Measurements from ENCODE around the gene GNAQ.

The GNAQ gene

DNA sequence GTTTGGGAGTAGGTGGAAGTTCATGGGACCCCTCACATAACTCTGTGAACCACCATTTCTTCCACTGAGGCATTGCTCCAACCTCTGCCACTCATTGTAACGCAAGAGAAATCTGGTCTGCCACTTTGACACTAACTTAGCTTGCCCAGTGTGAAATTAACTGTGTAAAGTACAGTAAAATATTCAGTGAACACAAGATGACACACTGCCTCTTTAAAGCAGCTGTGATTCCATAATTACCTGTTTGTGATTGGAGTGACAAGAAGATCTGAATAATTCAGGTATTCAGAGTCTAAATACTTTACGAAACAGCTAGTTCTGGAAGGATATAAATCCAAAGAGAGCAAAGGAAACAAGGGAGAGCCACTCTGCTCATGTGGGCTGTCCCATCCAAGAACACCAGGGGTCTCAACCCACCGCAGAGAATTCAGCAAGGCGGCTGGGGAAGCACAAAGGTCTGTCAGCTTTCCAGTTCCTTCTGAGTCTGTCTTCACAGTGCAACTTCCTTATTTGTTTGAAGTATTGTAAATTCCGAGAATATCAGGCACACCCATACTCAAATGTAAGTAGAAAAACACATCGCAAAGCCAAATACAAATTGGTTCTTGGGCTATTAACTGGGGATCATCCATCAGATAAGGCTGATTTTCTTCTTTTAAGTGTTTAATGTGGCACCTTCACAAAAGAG is 86.9 kb downstream of the GNAQ start:
- DNase-seq (ENCODE audit: low read depth), result no peak

- DNase-seq (ENCODE audit: low read depth), result peak; percentile 26
Measured at GRCh38 chr9:77943057-77943456, 88.6 kb downstream of the GNAQ start.

DNA sequence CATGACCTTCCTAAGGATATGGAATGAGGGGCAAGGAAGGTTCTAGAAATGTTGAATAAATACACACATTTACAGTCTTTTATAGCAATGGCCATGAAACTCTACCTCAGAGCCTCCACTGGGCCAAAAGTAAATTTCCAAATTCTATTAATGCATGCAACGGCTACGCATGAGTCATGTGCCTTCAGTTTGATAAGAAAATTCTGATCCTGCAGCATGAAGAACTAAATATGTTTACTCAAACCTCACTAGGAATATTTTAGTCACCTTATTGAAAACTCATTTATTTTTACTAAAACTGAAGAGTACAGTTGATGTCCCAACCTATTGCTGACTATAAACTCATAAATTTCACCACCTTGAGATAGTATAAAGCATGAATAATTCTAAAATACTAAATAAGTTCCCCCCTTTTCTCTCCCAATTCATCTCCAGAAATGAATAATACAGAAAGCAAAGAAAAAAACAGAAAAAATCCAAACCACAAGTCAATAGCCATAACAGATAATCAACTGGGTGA is 92.4 kb downstream of the GNAQ start:
- DNase-seq (ENCODE audit: low read depth), result no peak

DNA sequence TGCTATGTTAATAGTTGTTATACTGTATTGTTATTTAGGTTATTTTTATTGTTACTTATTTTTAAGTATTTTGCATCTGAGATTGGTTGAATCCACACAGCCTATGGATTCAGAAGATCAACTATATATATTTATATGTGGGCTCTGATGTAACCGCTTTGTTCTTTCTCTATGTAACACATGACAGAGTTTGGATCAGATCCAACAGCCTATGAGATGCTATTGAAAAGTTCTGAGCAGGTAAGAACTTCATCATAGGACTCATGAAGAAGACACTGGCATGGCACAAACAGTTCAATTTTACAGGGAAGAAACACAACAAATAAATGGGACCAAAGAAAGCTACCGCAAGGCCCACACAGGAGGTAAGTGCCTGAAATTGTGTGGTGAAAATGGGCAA is 93.4 kb downstream of the GNAQ start:
- DNase-seq (ENCODE audit: low read depth), result no peak

DNA sequence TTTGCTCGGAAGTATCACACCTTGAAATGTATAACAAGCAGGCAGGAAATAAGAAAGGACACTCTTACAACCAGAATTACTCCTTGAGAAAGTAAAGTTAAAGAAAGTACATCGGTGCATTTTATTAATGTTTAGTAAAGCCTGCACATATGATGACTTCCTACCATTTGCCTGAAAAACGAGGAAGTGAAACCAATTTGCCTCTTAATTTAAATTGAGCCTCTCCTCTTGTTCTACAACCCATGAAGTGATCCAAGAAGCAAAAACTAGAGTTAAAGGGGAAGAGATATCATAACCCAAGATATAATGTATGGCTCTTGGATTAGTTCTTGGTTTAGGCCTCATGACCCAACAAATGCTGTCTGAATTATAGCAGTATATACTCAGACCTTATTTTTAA is 95.6 kb downstream of the GNAQ start:
- DNase-seq (ENCODE audit: low read depth), result no peak

- DNase-seq (ENCODE audit: low read depth), result no peak
Measured at GRCh38 chr9:77935211-77935610, 96.4 kb downstream of the GNAQ start.

- DNase-seq (ENCODE audit: low read depth), result no peak
Measured at GRCh38 chr9:77933976-77934375, 97.6 kb downstream of the GNAQ start.

DNA sequence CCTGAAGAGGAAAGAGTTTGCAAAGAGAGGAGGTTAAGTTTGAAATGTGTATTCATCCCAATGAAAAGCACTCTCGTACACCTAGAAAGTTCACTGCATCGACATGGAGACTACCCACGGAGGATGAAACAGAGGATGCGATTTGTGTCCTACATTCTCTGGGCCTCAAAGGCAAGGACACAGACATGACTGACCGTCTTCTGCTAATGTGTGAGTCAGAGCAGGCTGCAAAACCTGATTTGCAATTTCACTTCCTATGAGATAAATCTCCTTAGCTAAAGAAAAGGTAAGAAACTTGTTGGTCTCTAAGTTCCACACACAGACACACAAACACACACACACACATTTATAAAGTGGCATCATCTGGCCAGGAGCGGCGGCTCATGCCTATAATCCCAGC is 98.6 kb downstream of the GNAQ start:
- DNase-seq (ENCODE audit: low read depth), result no peak

DNA sequence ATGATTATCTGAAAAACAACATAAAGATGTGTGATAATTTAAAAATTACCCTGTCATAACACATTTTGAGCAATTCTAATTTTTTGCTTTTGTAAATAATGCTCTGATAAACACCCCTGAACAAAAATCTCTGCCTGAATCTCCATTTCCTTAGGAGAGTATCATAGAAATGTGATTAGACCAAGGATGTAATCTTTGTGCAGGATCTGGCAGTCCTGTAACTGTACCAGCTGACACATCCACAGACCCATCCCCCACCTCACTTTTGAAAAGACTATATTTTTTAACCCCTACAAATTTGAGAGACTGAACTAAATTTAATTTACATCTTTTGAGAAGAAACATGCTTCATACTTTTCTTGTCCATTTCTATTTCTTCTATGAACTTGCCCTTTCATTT is 101.7 kb downstream of the GNAQ start:
- no peak for DNase-seq (ENCODE audit: low read depth)

DNA sequence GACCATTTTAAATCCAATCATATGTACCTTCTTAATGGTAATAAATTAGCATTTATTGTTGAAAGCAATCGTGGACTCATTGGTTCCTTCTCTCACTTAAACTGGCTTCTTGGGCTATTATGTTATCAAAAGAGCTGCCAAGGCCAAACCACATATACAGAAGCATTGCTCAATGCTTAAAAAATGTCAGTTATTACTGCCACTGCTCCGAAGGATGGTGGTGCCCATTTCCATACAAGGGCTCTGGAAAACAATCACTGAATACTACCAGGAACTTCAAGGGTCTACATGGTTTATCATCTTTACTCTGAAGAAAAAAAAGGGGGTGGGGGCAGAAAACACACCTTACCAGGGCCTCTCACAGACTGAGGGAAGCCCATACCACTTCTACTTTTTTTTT is 104.3 kb downstream of the GNAQ start:
- peak; percentile 75 for DNase-seq (ENCODE audit: low read depth)

DNA sequence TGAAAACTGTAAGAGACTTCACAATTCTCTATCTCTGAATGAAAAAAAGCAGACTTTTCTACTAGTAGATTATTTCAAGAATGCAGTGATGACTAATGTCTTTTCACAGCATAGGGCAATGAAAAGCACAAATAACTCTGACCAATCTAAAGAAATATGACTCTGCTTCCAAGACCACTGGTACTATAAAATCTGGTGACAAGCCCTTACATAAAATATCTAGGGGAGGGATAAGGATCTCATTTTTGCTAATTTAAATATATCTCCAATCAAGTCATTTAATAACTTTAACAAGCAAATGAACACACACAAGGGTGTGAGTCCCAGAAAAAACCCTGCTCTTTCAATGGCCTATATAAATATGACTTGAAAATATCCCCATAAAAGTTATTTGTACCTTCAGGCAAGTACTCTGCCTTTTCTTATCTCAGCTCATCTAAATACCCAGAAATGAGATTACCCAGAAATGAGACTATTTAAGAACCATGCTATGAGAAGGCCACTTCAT is 105.2 kb downstream of the GNAQ start:
- peak; percentile 89 for DNase-seq (ENCODE audit: low read depth)

DNA sequence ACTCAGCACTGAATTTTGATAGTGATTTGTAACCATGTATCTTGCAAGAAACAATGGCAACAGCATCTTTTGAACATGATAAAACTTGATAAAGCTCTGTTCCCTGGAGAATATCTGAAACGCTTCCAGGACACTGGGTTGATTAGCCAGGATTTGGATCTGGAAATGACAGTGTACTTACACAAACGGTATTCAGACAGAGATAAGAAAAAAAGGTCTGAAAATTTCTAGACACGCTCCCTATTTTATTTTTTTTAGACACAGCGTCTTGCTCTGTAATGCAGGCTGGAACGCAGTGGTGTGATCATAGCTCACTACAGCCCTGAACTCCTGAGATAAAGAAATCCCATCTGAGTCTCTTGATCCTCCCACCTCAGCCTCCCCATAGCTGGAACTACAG is 109.0 kb downstream of the GNAQ start:
- no peak for DNase-seq (ENCODE audit: low read depth)

GRCh38 chr9:77917800-77918199 is 113.8 kb downstream of the GNAQ start:
- no peak for DNase-seq (ENCODE audit: low read depth)

- DNase-seq (ENCODE audit: low read depth), result no peak
Measured at GRCh38 chr9:77916820-77917219, 114.8 kb downstream of the GNAQ start.

DNA sequence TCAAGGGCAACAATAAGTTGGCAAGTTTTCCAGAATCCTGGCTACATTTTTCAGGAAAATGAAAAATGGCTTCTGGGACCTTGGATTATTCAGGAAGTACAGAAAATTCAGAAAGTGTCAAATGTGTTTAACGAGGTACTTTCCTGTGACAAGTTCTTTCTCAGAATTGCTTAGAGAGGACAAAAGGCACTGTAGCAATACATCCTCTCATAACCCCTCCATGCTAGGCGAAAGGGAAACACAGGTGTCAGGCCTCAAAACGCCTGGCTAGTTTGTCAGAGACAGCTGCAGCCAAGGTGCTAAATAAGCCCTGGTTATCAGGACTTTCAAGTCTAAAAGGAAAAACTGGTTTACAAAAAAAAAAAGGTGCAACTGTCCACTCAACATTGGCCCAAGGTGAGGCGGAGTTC is 115.2 kb downstream of the GNAQ start:
- no peak for DNase-seq (ENCODE audit: low read depth)

GRCh38 chr9:77915744-77916143 is 115.9 kb downstream of the GNAQ start:
- DNase-seq (ENCODE audit: low read depth), result no peak

DNA sequence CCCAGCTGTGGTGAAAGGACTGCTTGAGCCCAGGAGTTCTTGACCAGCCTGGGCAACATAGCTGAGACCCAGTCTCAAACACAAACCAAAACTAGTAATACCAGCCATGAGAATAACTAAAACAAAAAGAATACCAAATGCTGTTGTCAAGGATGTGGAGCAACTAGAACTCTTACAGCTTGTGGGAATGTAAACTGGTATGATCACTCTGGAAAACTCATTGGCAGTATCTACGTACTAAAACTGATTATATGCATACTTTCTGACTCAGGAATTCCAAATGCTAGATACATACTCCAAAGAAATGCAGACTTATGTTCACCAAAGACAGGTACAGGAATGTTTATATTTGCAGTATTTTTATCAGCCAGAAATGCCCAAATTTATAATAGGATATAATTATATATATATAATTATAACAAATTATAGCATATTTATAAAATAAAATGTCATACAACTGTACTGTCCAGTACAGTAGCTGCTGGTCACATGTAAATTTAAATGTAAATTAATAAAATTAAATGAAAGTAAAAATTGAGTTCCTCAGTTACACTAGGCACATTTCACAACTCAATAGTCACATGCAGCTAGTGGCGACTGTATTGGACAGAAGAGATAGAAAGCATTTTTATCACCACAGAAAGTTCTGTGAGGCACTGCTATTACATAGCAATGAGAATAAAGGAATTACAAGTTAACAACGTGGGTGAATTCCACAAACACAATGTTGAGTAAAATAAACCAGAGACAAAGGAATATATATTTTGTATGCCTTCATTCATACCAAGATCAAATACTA is 118.5 kb downstream of the GNAQ start:
- DNase-seq (ENCODE audit: low read depth), result peak; percentile 31

GRCh38 chr9:77911928-77912327 is 119.7 kb downstream of the GNAQ start:
- no peak for DNase-seq (ENCODE audit: low read depth)

- DNase-seq (ENCODE audit: low read depth), result no peak
Measured at GRCh38 chr9:77910194-77910621, 121.4 kb downstream of the GNAQ start.

GRCh38 chr9:77909306-77909705 is 122.3 kb downstream of the GNAQ start:
- DNase-seq (ENCODE audit: low read depth), result no peak

- no peak for DNase-seq (ENCODE audit: low read depth)
Measured at GRCh38 chr9:77908293-77908692, 123.3 kb downstream of the GNAQ start.

- DNase-seq (ENCODE audit: low read depth), result peak; percentile 40
Measured at GRCh38 chr9:77907585-77907984, 124.0 kb downstream of the GNAQ start.

DNA sequence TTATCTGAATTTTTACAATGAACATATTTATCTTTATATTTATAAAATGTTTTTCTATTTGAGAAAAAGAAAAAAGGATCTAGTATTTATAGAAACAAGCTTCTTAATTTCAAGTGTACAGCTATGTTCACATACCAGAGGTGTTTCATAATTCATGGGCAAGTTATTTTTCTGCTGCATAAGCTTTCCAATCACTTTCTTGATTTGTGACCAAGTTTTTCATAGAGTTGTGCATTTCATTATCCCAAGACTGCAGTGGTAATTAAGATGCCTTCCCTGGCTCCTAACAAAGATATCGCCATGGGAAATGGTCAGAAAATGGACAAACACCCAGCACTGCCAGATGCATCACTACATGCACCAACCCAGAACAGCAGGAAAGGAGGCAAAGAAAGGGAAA is 124.6 kb downstream of the GNAQ start:
- no peak for DNase-seq (ENCODE audit: low read depth)
